Stomach (tissue), 4 donors: Measurements from ENCODE around the gene PPCS.

Experiments
- CTCF ChIP-seq, 7 experiments: fragments of 450-650 bp in 4 of 7; fragments of 200-600 bp in 3 of 7; sonication (generic) in 3 of 7; IDR thresholded peaks; one replicate each; pipeline ENCODE4 v1.5.1; 2016 to 2019; ENCODE audit warnings: antibody characterized with exemption in 7 of 7, control low read depth in 2 of 7, mild to moderate bottlenecking in 1 of 7
- POLR2A ChIP-seq, 4 donors: fragments of 450-650 bp; IDR thresholded peaks; one replicate each; pipeline ENCODE4 v1.6.1; 2016; ENCODE audit warnings: antibody characterized with exemption in 4 of 4, control low read depth in 2 of 4, mild to moderate bottlenecking in 1 of 4, moderate library complexity in 1 of 4

- no peak for TF ChIP-seq POLR2A (IDR thresholded peaks at IDR 0.05)
- TF ChIP-seq CTCF (IDR thresholded peaks at IDR 0.05) = no peak
These were observed 33.9 kb downstream of the PPCS start for GRCh38 chr1:42490237-42490636.
